Tibial nerve (tissue), 4 donors: ENCODE data around the gene TRMT112. TPM values are rescaled to one million over a fixed set of nuclear protein-coding genes. Genes with fewer than 3 reads are reported as not detected.

Experiments used
- DNase-seq, 2 donors: peaks; one replicate each; pipeline ENCODE4 v3.0.0-alpha.2; 2019; ENCODE audit warnings: low spot score in 2 of 2
- H3K27ac ChIP-seq, 4 donors: fragments of 200-600 bp; sonication (generic) in 3 of 4; one replicate each; pipeline ENCODE4 v1.5.1; 2017 to 2019; ENCODE audit warnings: mild to moderate bottlenecking in 1 of 4
- H3K27me3 ChIP-seq, 2 donors: fragments of 200-600 bp; sonication (generic) in 1 of 2; one replicate each; pipeline versions ENCODE4 v1.5.1 to v1.6.0; 2017 to 2019
- H3K36me3 ChIP-seq, 3 donors: fragments of 200-600 bp; sonication (generic); one replicate each; pipeline ENCODE4 v1.5.1; 2018 to 2019
- H3K4me1 ChIP-seq, 4 donors: fragments of 200-600 bp; sonication (generic) in 3 of 4; one replicate each; pipeline ENCODE4 v1.5.1; 2017 to 2019
- H3K4me3 ChIP-seq, 4 donors: fragments of 200-600 bp; sonication (generic) in 3 of 4; one replicate each; pipeline ENCODE4 v1.5.1; 2017 to 2019; ENCODE audit warnings: mild to moderate bottlenecking in 1 of 4, moderate library complexity in 1 of 4
- H3K9me3 ChIP-seq, 4 donors: fragments of 200-600 bp; sonication (generic) in 3 of 4; one replicate each; pipeline ENCODE4 v1.5.1; 2017 to 2019
- EP300 ChIP-seq, 2 donors: sonication (generic); formaldehyde crosslinking; IDR thresholded peaks; one replicate each; pipeline ENCODE4 v1.6.1; 2017; ENCODE audit warnings: antibody characterized with exemption in 2 of 2, mild to moderate bottlenecking in 1 of 2
- POLR2A ChIP-seq, 2 donors: fragments of 450-650 bp; IDR thresholded peaks; one replicate each; pipeline ENCODE4 v1.6.1; 2017; ENCODE audit warnings: antibody characterized with exemption in 2 of 2, mild to moderate bottlenecking in 2 of 2, moderate library complexity in 2 of 2
- WGBS, 2 donors: methylation state at CpG; one replicate each; pipeline ENCODE4 v1.1.5; 2018; 5-methylcytosine and 5-hydroxymethylcytosine counted together
- total RNA-seq, 4 donors: library from RNA; depleted of rRNA; stranded (reverse); fragments of >200 nt; gene quantifications; one replicate each; pipeline ENCODE4 v1.1.0, GENCODE V29; 2016
- TF ChIP-seq, protein P1 (sequence below), 5 experiments: fragments of 200-600 bp in 3 of 5; fragments of 450-650 bp in 2 of 5; sonication (generic) in 3 of 5; IDR thresholded peaks; one replicate each; pipeline ENCODE4 v1.5.1; 2016 to 2019; ENCODE audit warnings: antibody characterized with exemption in 5 of 5, mild to moderate bottlenecking in 3 of 5, moderate library complexity in 2 of 5

The TRMT112 gene
- total RNA-seq: 100 to 1,000 TPM; 290 to 381 (median 327) TPM

DNA sequence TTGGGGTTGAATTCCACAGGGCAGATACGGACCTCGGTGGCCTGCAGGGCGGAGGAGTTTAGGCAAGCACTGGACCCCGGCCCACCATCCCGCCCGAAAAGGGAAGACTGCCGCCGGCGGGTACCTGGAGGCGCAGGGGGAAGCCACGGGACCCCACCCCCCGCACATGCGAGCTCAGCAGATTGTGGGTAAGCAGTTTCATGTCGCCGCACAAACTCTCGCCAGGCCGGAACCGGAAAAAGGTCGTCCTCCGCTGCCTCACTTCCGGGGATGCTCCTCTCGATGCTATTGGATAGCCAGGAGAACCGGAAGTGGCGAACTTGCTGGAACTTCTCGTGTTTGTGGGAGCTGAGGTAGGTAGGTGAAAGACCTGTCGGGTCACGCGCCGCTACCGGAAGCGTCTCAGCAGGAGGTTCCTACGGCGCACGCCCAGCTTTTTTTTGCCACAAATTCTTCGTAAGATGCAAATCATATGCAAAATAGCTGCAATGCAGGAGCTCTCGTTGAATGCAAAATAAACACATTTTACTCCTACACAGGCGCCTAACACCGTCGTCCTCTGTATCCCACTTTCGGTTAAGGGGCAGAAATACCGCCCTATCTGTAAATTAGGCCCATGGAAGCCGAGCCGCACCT is at the start of gene TRMT112:
Gene TRMT112, minus strand, starts transcription at position 235 of the 636 bp plus-strand sequence. Its CDS starts 33 bp downstream, at position 202.
- Histone ChIP-seq H3K9me3 (no peaks in the 10 kb centered on the region), H3K36me3 (peaks cover 0 to 63% (median 19%) of the 10 kb centered on the region in 3 donors), H3K27me3 (no peaks in the 10 kb centered on the region), H3K4me3 (peak within 1 kb of the TSS; percentile 51 to 96 (median 84)), H3K27ac (peak within 1 kb of the TSS; percentile 96 to 99 (median 98)), H3K4me1 (peaks cover 0 to 32% (median 13%) of the 10 kb centered on the region in 4 donors)
- WGBS, 2 donors: 1 to 2% methylated on average over 27 to 37 of the region's 43 CpGs
- TF ChIP-seq EP300 (IDR thresholded peaks at IDR 0.05) (peak; percentile 92 to 94), POLR2A (IDR thresholded peaks at IDR 0.05) (peak; percentile 58 to 91)
- TF ChIP-seq, protein P1, sequence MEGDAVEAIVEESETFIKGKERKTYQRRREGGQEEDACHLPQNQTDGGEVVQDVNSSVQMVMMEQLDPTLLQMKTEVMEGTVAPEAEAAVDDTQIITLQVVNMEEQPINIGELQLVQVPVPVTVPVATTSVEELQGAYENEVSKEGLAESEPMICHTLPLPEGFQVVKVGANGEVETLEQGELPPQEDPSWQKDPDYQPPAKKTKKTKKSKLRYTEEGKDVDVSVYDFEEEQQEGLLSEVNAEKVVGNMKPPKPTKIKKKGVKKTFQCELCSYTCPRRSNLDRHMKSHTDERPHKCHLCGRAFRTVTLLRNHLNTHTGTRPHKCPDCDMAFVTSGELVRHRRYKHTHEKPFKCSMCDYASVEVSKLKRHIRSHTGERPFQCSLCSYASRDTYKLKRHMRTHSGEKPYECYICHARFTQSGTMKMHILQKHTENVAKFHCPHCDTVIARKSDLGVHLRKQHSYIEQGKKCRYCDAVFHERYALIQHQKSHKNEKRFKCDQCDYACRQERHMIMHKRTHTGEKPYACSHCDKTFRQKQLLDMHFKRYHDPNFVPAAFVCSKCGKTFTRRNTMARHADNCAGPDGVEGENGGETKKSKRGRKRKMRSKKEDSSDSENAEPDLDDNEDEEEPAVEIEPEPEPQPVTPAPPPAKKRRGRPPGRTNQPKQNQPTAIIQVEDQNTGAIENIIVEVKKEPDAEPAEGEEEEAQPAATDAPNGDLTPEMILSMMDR (IDR thresholded peaks at IDR 0.05): peak in 1 of 5 experiments; percentile 6
- peak; percentile 92 to 98 for DNase-seq

DNA sequence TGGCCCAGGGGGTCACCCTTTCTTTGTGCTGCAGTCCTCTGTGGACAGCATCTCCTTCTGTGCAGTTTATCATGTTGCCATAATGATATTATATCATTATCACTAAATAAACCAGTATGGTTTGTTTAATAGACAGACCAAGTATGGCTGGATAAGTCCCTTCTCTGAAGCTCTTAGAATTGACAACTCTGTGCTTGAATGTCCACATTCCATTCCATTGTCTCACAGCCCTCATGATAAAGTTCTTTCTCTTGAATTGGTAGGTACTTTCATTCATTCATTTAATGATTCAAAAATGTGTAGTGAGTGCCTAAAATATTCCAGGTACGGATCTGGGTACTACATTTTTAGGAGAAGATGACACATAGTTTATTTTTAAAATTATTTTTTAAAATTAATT is 49.4 kb upstream of the TRMT112 start:
- H3K4me1 ChIP-seq: no peaks in the 10 kb centered on the region
- peaks cover 0 to 99% (median 34%) of the 10 kb centered on the region in 3 donors for H3K36me3 ChIP-seq
- no peaks in the 10 kb centered on the region for H3K9me3 ChIP-seq
- no peak for TF ChIP-seq EP300 (IDR thresholded peaks at IDR 0.05)
- no peak for TF ChIP-seq POLR2A (IDR thresholded peaks at IDR 0.05)
- TF ChIP-seq, protein P1 (IDR thresholded peaks at IDR 0.05): no peak
- no peak overlapping the region for H3K27ac ChIP-seq
- WGBS, 2 donors: 82 to 93% methylated on average over 1 of the region's 1 CpG
- no peak overlapping the region for H3K4me3 ChIP-seq
- DNase-seq: no peak
- H3K27me3 ChIP-seq: no peaks in the 10 kb centered on the region

DNA sequence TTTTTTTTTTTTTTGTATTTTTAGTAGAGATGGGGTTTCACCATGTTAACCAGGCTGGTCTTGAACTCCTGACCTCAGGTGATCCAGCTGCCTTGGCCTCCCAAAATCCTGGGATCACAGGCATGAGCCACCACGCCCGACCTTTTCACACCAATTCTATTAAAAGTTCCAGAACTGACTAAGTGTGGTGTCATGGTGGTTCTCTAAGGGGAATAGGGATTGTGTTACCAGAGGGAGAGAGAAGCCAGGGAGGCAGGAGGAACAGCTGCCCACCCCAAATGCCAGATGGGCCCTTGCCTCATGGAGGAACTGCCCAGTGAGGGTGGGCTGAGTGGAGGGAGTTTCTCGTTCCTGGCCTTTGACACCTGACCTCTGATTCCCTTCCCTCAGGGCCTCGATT is 47.6 kb upstream of the TRMT112 start:
- H3K36me3 ChIP-seq: peaks cover 0 to 96% (median 28%) of the 10 kb centered on the region in 3 donors
- no peak overlapping the region for H3K27ac ChIP-seq
- no peaks in the 10 kb centered on the region for H3K9me3 ChIP-seq
- WGBS, 2 donors: 58 to 71% methylated on average over 4 of the region's 4 CpGs
- no peak overlapping the region for H3K4me3 ChIP-seq
- no peaks in the 10 kb centered on the region for H3K27me3 ChIP-seq
- no peak for DNase-seq
- peaks cover 0 to 12% (median 6%) of the 10 kb centered on the region in 4 donors for H3K4me1 ChIP-seq
- TF ChIP-seq POLR2A (IDR thresholded peaks at IDR 0.05) (no peak), EP300 (IDR thresholded peaks at IDR 0.05) (no peak)
- TF ChIP-seq, protein P1 (IDR thresholded peaks at IDR 0.05): no peak

DNA sequence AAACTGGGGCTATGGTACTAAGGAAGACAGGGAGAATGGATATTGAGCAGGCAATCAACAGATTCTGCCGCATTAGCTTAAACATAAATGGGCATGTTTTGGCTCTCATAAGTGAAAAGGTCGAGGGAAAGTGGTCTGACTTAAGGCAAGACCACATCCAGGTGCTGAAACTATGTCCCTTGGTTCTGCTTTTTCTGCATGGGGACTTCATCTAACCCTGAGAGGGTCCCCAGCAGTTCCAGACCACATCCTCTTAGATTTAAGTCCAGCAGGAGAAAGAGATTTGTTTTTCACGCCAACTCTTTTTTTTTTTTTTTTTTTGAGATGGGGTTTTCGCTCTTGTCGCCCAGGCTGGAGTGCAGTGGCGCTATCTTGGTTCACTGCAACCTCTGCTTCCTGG is 47.1 kb upstream of the TRMT112 start:
- DNase-seq: no peak
- TF ChIP-seq, protein P1 (IDR thresholded peaks at IDR 0.05): no peak
- Histone ChIP-seq H3K27ac (no peak overlapping the region), H3K4me1 (peaks cover 0 to 17% (median 11%) of the 10 kb centered on the region in 4 donors), H3K36me3 (peaks cover 0 to 92% (median 23%) of the 10 kb centered on the region in 3 donors), H3K9me3 (no peaks in the 10 kb centered on the region), H3K4me3 (no peak overlapping the region), H3K27me3 (no peaks in the 10 kb centered on the region)
- 88 to 96% methylated on average over 6 of the region's 6 CpGs for WGBS, 2 donors

DNA sequence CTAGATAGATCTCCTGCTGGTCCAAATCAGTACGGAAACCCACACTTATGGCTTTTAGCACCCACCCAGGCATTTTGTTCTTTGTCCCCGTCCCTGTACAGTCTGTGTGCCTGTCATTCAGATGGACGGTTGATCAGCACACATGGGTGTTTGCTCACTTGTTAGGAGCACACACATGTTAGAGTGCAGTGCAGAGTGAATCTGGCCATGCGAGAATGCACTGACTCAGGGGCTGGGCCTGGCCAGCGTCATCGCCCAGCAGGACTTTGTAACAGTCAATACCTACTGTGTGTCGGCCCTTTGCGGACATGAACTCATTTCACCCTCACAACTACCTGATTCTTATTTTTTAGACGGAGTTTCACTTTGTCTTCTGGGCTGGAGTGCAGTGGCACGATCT is 45.0 kb upstream of the TRMT112 start:
- Histone ChIP-seq H3K4me3 (no peak overlapping the region), H3K36me3 (peaks cover 0 to 71% (median 14%) of the 10 kb centered on the region in 3 donors), H3K27me3 (no peaks in the 10 kb centered on the region), H3K27ac (no peak overlapping the region), H3K4me1 (peaks cover 0 to 33% (median 24%) of the 10 kb centered on the region in 4 donors), H3K9me3 (no peaks in the 10 kb centered on the region)
- WGBS, 2 donors: 91 to 95% methylated on average over 10 of the region's 10 CpGs
- no peak for TF ChIP-seq EP300 (IDR thresholded peaks at IDR 0.05)
- TF ChIP-seq, protein P1 (IDR thresholded peaks at IDR 0.05): no peak
- no peak for TF ChIP-seq POLR2A (IDR thresholded peaks at IDR 0.05)
- no peak for DNase-seq
